SW480 (cell line): Measurements from ENCODE around the gene RABGGTB.
"Not testable (repeated sequence)": the region's sequence is repeated elsewhere in the genome, so short reads cannot be mapped to it uniquely, and the experiment has no call there.

Source experiments
- DNase-seq: peaks from one replicate; pipeline ENCODE4 v3.0.0-alpha.2; 2016; ENCODE audit warnings: low spot score

The RABGGTB gene

GRCh38 chr1:75795703-75796193 is 9.7 kb downstream of the RABGGTB start:
- no peak for DNase-seq

- DNase-seq, result peak; percentile 13
Measured at GRCh38 chr1:75796376-75797272, 10.6 kb downstream of the RABGGTB start, which contains the start of gene MSH4. Gene MSH4, plus strand, starts transcription at chr1:75796882. Its CDS starts 104 bp downstream, at chr1:75796986.

GRCh38 chr1:75797273-75797588 is 11.2 kb downstream of the RABGGTB start:
- no peak for DNase-seq

- DNase-seq, result no peak
Measured at GRCh38 chr1:75797606-75798216, 11.7 kb downstream of the RABGGTB start.

- DNase-seq, result not testable (repeated sequence)
Measured at GRCh38 chr1:75801480-75801879, 15.4 kb downstream of the RABGGTB start.

- no peak for DNase-seq
Measured at GRCh38 chr1:75808921-75809320, 22.9 kb downstream of the RABGGTB start.

GRCh38 chr1:75810113-75810512 is 24.1 kb downstream of the RABGGTB start:
- not testable (repeated sequence) for DNase-seq

- no peak for DNase-seq
Measured at GRCh38 chr1:75811211-75811981, 25.3 kb downstream of the RABGGTB start.

- no peak for DNase-seq
Measured at GRCh38 chr1:75812065-75812464, 26.0 kb downstream of the RABGGTB start.

- DNase-seq, result not testable (repeated sequence)
Measured at GRCh38 chr1:75823596-75823995, 37.5 kb downstream of the RABGGTB start.

GRCh38 chr1:75836528-75837100 is 50.6 kb downstream of the RABGGTB start:
- no peak for DNase-seq

- DNase-seq, result no peak
Measured at GRCh38 chr1:75838079-75838478, 52.0 kb downstream of the RABGGTB start.

GRCh38 chr1:75841421-75841820 is 55.4 kb downstream of the RABGGTB start:
- no peak for DNase-seq
